HEK293T (cell line): ENCODE results near the gene PLS3.

Experiments
- ARNT ChIP-seq: fragments of 450-650 bp; IDR thresholded peaks from 2 replicates; pipeline ENCODE4 v1.6.1; 2017; ENCODE audit warnings: mild to moderate bottlenecking
- BHLHE40 ChIP-seq: fragments of 450-650 bp; IDR thresholded peaks from 2 replicates; pipeline ENCODE4 v1.6.1; 2016; ENCODE audit warnings: mild to moderate bottlenecking, moderate library complexity, borderline replicate concordance
- ELF4 ChIP-seq: fragments of 450-650 bp; IDR thresholded peaks from 2 replicates; pipeline ENCODE4 v1.6.1; 2017; ENCODE audit warnings: antibody characterized with exemption
- FOXA1 ChIP-seq: fragments of 450-650 bp; IDR thresholded peaks from 2 replicates; pipeline ENCODE4 v1.6.1; 2016; ENCODE audit warnings: mild to moderate bottlenecking
- FOXK2 ChIP-seq: fragments of 450-650 bp; IDR thresholded peaks from 2 replicates; pipeline ENCODE4 v1.6.1; 2016; ENCODE audit warnings: mild to moderate bottlenecking
- SP1 ChIP-seq: fragments of 450-650 bp; IDR thresholded peaks from 2 replicates; pipeline ENCODE4 v1.6.1; 2017
- ZNF384 ChIP-seq: fragments of 450-650 bp; IDR thresholded peaks from 2 replicates; pipeline ENCODE4 v1.6.1; 2016
- TF ChIP-seq, protein P1 (sequence below): fragments of 450-650 bp; IDR thresholded peaks from 2 replicates; pipeline ENCODE4 v1.6.1; 2016

DNA sequence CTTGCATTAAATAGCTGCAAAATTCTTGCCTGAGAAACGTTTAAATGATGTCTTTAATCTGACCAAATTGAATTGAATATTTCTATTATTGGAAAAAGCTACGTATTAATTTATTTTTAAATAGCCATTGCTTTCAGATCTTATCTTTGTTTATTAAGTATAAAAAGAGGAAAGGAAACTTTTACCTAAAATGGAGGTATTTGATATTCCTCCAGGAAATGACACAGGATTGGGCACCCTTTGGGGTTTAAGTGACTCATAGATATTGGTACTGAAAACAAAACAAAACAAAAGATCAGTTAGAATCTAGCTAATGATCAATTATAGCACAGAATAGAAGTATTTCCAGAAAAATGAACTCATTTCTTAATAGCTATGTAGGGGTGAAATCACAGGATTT, 34.1 kb downstream of the PLS3 start:
- TF ChIP-seq ARNT, result no peak
- no peak for TF ChIP-seq BHLHE40
- TF ChIP-seq FOXA1, result no peak
- TF ChIP-seq SP1, result no peak
- TF ChIP-seq ZNF384, result no peak
- TF ChIP-seq FOXK2, result no peak
- no peak for TF ChIP-seq ELF4
- TF ChIP-seq, protein P1, sequence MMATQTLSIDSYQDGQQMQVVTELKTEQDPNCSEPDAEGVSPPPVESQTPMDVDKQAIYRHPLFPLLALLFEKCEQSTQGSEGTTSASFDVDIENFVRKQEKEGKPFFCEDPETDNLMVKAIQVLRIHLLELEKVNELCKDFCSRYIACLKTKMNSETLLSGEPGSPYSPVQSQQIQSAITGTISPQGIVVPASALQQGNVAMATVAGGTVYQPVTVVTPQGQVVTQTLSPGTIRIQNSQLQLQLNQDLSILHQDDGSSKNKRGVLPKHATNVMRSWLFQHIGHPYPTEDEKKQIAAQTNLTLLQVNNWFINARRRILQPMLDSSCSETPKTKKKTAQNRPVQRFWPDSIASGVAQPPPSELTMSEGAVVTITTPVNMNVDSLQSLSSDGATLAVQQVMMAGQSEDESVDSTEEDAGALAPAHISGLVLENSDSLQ, result no peak
